Raji (cell line): ENCODE data around the gene SLMAP.

Experiments
- POLR2A ChIP-seq: IDR thresholded peaks from 2 replicates; pipeline ENCODE4 v1.6.1; 2011; ENCODE audit warnings: low read depth, low read length, control low read depth; ENCODE audit not compliant: insufficient read depth

SLMAP gene

GRCh38 chr3:57832900-57833313 lies 76.8 kb downstream of the SLMAP start:
- TF ChIP-seq POLR2A: no peak

- no peak for TF ChIP-seq POLR2A
These were observed 77.7 kb downstream of the SLMAP start for GRCh38 chr3:57833763-57834162.

GRCh38 chr3:57837686-57838085 lies 81.6 kb downstream of the SLMAP start:
- TF ChIP-seq POLR2A: no peak

- no peak for TF ChIP-seq POLR2A
These were observed 82.5 kb downstream of the SLMAP start for GRCh38 chr3:57838627-57839026.

GRCh38 chr3:57840473-57840872 lies 84.4 kb downstream of the SLMAP start:
- no peak for TF ChIP-seq POLR2A

- no peak for TF ChIP-seq POLR2A
These were observed 85.7 kb downstream of the SLMAP start for GRCh38 chr3:57841818-57842217.

GRCh38 chr3:57848177-57848738 lies 92.1 kb downstream of the SLMAP start:
- TF ChIP-seq POLR2A: no peak

GRCh38 chr3:57851304-57851703 lies 95.2 kb downstream of the SLMAP start:
- TF ChIP-seq POLR2A: no peak

GRCh38 chr3:57852896-57853295 lies 96.8 kb downstream of the SLMAP start:
- no peak for TF ChIP-seq POLR2A

- TF ChIP-seq POLR2A: no peak
These were observed 99.2 kb downstream of the SLMAP start for GRCh38 chr3:57855281-57855680.

- no peak for TF ChIP-seq POLR2A
These were observed 99.8 kb downstream of the SLMAP start for GRCh38 chr3:57855943-57856342.

- no peak for TF ChIP-seq POLR2A
These were observed 100.6 kb downstream of the SLMAP start for GRCh38 chr3:57856675-57857074.

- no peak for TF ChIP-seq POLR2A
These were observed 106.8 kb downstream of the SLMAP start for GRCh38 chr3:57862894-57863293.

- TF ChIP-seq POLR2A: no peak
These were observed 107.3 kb downstream of the SLMAP start for GRCh38 chr3:57863380-57863779.

- TF ChIP-seq POLR2A: no peak
These were observed 108.7 kb downstream of the SLMAP start for GRCh38 chr3:57864853-57865252.

GRCh38 chr3:57872606-57873005 lies 116.5 kb downstream of the SLMAP start:
- TF ChIP-seq POLR2A: no peak

GRCh38 chr3:57876632-57877031 lies 120.5 kb downstream of the SLMAP start:
- no peak for TF ChIP-seq POLR2A
